GM12892 (cell line): ENCODE data around the gene ESYT1.

Experiments
- DNase-seq: peaks from one replicate; pipeline ENCODE4 v3.0.0; 2011; ENCODE audit not compliant: insufficient read length
- FAIRE-seq: peaks from 2 replicates; lab custom pipeline; 2011; peaks lifted over from hg19 to GRCh38; lab: Jason Lieb, UNC
- POLR2A ChIP-seq: IDR thresholded peaks from 2 replicates; pipeline ENCODE4 v1.6.1; 2011; ENCODE audit warnings: low read depth, low read length, control low read depth
- POLR2AphosphoS5 ChIP-seq: IDR thresholded peaks from 2 replicates; pipeline ENCODE4 v1.6.1; 2011; ENCODE audit warnings: low read depth, low read length, control low read depth
- TAF1 ChIP-seq: IDR thresholded peaks from 2 replicates; pipeline ENCODE4 v1.6.1; 2011; ENCODE audit warnings: low read depth, mild to moderate bottlenecking, control low read depth, low read length, borderline replicate concordance

The ESYT1 gene

DNA sequence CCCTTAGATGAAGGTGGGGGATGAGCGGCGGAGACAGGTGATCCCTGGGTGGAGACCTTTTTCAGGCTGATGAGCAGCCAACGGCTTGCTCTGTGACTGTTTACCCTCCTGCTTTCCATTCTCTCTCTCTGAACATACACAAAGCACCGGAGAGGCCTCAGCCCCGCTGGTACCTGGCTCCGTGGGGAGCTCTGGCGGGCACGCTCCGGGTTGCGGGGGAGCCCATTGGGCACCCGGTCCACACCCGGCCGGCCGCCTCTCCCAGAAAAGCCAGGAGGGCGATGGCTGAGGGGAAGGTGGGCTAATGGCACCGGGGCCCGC is 60.7 kb downstream of the ESYT1 start:
- DNase-seq, result no peak
- TF ChIP-seq TAF1 (no peak), POLR2AphosphoS5 (no peak), POLR2A (no peak)
- no peak for FAIRE-seq

DNA sequence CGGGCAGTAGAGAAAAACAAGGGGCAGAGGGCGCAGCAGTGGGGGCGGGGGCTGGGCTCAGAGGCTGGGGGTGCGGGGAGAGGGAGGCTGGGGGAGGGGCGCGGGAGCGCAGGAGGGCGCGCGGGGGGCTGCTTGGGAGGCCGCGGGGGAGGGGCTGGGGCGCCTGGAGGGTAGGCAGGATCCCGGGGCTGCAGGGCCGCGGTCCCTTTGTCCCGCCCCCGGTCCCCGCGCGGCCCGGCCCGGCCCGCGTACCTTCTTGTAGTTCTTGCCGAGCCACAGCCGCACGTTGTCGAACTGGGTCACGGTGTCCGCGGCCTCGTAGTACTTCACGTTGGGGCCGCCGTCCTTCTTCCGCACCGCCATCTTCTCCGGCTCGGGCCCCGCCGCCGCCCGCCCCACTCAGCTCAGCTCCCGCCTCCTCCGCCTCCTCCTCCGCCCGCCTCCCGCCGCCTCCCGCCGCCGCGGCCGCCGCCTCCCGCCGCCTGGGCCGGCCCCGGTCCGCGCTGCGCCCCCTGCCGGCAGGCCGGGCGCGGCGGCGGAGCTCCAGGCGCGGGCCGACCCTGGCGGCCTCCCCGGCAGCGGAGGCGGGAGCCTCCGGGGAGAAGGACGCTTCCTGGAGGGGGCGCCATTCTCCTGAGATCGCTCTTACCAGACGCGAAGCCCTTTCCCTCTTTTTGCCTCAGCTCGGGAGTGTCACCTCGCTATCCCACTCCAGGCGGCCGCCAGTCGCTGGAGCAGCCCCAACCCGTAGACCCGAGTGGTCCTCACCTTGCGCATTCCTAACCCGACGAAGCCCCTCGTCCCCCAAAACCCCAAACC is 61.2 kb downstream of the ESYT1 start, which contains the start of gene SMARCC2:
Gene SMARCC2 (minus strand): TSS at position 385 of the 819 bp plus-strand sequence. CDS start 22 bp downstream, at position 363.
- FAIRE-seq (peak; percentile 86), DNase-seq (peak; percentile 85)
- TF ChIP-seq POLR2A (peak; percentile 45; the same call in 1 of the 2 replicates), TAF1 (no peak)

DNA sequence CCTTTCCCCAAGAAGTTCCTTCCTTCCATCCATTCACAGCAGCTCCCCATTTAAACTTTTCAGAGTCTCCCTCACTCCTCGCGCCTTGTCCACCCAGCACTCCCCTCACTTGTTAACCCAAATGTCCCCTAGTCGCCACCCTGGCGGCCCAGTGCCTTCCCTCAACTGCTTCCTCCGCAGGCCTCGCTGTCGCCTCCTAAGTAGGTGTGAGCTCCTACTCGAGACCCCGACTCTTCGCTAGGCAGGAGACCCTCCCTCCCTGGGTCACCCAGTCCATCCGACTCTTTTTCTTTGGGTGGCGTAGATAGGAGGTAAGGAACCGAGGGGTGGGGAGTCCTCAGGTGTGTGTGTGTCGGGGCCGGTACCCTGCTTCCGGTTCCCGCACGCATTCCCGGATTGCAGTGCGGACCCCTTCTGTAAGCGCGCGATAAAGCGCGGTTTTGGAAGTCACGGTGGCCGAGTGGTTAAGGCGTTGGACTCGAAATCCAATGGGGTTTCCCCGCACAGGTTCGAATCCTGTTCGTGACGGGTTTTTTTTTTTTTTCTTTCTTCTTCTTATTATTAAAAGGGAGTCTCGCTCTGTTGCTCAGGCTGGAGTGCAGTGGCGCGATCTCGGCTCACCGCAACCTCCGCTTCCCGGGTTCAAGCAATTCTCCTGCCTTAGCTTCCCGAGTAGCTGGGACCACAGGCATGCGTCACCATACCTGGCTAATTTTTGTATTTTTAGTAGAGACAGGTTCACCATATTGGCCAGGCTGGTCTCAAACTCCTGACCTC is 62.0 kb downstream of the ESYT1 start:
- peak; percentile 52 for DNase-seq
- FAIRE-seq, result peak; percentile 78
- TF ChIP-seq TAF1 (no peak), POLR2AphosphoS5 (no peak), POLR2A (0 out of 2 replicates have a peak, but pooled peaks have one; percentile 21)

DNA sequence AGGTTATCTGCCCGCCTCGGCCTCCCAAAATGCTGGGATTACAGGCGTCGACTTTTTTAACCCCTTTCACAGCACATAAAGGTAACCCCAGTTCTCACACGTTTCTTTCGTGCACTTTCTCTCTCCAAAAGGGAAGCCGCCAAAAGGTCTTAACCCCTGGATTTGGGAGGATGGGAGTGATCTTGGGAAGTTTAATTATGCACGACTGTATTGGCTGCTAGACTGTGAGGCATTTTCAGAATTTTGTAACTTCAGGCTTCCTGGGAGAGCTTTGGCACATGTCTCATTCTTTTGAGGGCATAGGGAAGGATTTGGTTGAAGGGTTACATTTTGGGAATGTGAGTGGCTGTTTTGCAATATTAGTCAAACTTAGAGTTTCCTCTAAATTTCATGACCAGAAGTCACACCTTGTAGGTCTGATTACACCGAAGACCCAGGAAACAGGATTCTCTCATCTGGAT is 62.7 kb downstream of the ESYT1 start:
- TF ChIP-seq POLR2AphosphoS5 (no peak), TAF1 (no peak), POLR2A (no peak)
- DNase-seq (no peak), FAIRE-seq (no peak)

DNA sequence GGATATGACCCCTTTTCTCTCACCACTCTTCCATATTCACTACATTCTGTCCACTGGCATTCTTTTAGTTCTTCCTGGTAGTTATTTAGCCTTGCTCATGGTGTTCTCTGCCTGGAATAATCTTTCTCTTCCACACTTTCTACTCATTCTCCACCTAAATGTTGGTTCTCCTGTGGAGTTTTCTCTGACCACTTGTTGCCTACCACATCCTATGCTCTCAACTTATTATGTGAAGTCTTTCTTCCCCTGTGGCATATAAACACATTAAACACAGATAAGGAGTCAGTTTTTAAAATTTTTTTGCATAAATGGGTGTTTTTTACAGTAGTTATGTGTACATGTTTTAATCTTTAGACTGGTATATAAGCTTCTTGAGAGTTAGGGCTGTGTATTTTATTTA is 64.5 kb downstream of the ESYT1 start:
- no peak for TF ChIP-seq TAF1
- TF ChIP-seq POLR2A, result no peak
- no peak for TF ChIP-seq POLR2AphosphoS5
- FAIRE-seq, result no peak

DNA sequence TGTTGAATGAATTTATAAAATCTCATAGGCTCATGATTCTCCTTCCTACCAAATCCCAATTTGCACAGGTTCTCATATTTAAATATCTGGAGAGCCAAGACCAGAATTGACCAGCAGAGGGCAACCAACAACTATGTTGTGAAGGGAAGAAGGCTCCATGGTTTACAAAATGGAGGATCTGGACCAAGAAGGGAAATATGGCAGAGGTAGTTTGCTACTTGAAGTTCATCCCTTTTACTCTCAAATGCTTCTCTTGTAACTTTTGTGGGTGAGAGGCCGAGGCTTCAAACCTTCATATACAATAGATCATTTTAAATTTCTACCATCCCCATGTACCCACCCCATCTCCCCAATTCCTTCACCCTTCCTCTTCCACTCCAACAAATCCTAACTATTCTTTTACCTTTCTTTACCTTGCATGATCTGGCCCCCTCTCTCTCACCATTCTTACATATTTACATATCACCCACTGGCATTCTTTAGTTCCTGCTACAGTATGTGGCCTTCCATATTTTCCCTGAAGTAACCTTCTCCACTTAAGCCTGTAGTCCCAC is 65.0 kb downstream of the ESYT1 start:
- FAIRE-seq, result peak; percentile 86

More for the DNA sequence above, 64.5 kb downstream of the ESYT1 start:
- no peak for DNase-seq

More for the DNA sequence above, 65.0 kb downstream of the ESYT1 start:
- TF ChIP-seq POLR2AphosphoS5 (no peak), TAF1 (0 out of 2 replicates have a peak, but pooled peaks have one; percentile 22), POLR2A (peak; percentile 30; the same call in 1 of the 2 replicates)
- peak; percentile 43 for DNase-seq
